GM12878 (cell line): ENCODE measurements around the gene GIMAP8. TPM values are rescaled to one million over a fixed set of nuclear protein-coding genes. Genes with fewer than 3 reads are reported as not detected.

Source experiments
- ATAC-seq: fragments of 200-7000 bp; cut with Tn5 transposase; 3 replicates; pipeline ENCODE4 v1.9.1; 2020; ENCODE audit warnings: mild to moderate bottlenecking, moderate library complexity
- BruUV-seq: library from RNA; stranded (reverse); fragments of 400-500 nt; replicated peaks from 2 replicates; lab custom pipeline; 2021; lab: Mats Ljungman, UMichigan
- CTCF ChIA-PET: fragments of 300-600 bp; sonication (Branson Sonifier 250); formaldehyde crosslinking; extraction: SDS; loops from one replicate; lab custom pipeline; 2021; ENCODE audit warnings: inconsistent platforms; lab: Yijun Ruan, JAX
- POLR2A ChIA-PET: fragments of 350-600 bp; formaldehyde crosslinking; extraction: SDS; loops from one replicate; lab custom pipeline; 2021; ENCODE audit warnings: inconsistent platforms; lab: Charles Lee
- RAD21 ChIA-PET: fragments of 300-600 bp; sonication (Branson Sonifier 250); formaldehyde crosslinking; loops from one replicate; lab custom pipeline; 2023; ENCODE audit warnings: antibody characterized with exemption; ENCODE audit not compliant: unreplicated experiment; lab: Charles Lee
- SMC1A ChIA-PET: fragments of 300-600 bp; sonication (Branson Sonifier 250); formaldehyde crosslinking; loops from one replicate; lab custom pipeline; 2023; ENCODE audit not compliant: unreplicated experiment, uncharacterized antibody; lab: Charles Lee
- DNase-seq: peaks from one replicate; pipeline ENCODE4 v3.0.0-alpha.2; 2011; ENCODE audit warnings: low read depth, low spot score
- FAIRE-seq: peaks from 3 replicates; lab custom pipeline; 2011; peaks lifted over from hg19 to GRCh38; lab: Jason Lieb, UNC
- H2AFZ ChIP-seq: 2 replicates; pipeline ENCODE4 v1.6.0; 2011; ENCODE audit warnings: low read depth, low read length, control low read depth; ENCODE audit not compliant: control insufficient read depth
- H3K27ac ChIP-seq: 2 replicates; pipeline ENCODE4 v1.5.1; 2011; ENCODE audit warnings: control low read depth; ENCODE audit not compliant: control insufficient read depth, insufficient read depth
- H3K27me3 ChIP-seq, 2 experiments: replicated peaks in 1 of 2; 2 replicates each; pipeline versions ENCODE4 v1.6.0 to v1.6.1; 2011; ENCODE audit warnings: low read length in 1 of 2; ENCODE audit not compliant: control insufficient read depth in 2 of 2, insufficient read depth in 2 of 2
- H3K36me3 ChIP-seq, 2 experiments: 2 replicates each; pipeline ENCODE4 v1.5.1; 2011; ENCODE audit warnings: low read length in 1 of 2; ENCODE audit not compliant: control insufficient read depth in 2 of 2, insufficient read depth in 2 of 2
- H3K4me1 ChIP-seq: 2 replicates; pipeline ENCODE4 v1.6.1; 2011; ENCODE audit warnings: mild to moderate bottlenecking, low read length, moderate library complexity, mixed read lengths; ENCODE audit not compliant: control insufficient read depth, insufficient read depth
- H3K4me2 ChIP-seq: 2 replicates; pipeline ENCODE4 v1.6.0; 2011; ENCODE audit warnings: control low read depth; ENCODE audit not compliant: control insufficient read depth, insufficient read depth
- H3K4me3 ChIP-seq: fragments of 200-600 bp; sonication (generic); 2 replicates; pipeline ENCODE4 v1.5.1; 2016
- H3K79me2 ChIP-seq: 2 replicates; pipeline ENCODE4 v1.6.0; 2011; ENCODE audit warnings: low read length; ENCODE audit not compliant: control insufficient read depth, insufficient read depth
- H3K9ac ChIP-seq: 2 replicates; pipeline ENCODE4 v1.8.0; 2011; ENCODE audit warnings: low read length, control low read depth, mixed read lengths; ENCODE audit not compliant: control insufficient read depth, insufficient read depth
- H3K9me3 ChIP-seq: replicated peaks from 3 replicates; pipeline ENCODE4 v1.5.1; 2011; ENCODE audit warnings: mild to moderate bottlenecking, low read length; ENCODE audit not compliant: control insufficient read depth, insufficient read depth
- H4K20me1 ChIP-seq: 2 replicates; pipeline ENCODE4 v1.6.0; 2011; ENCODE audit not compliant: control insufficient read depth, insufficient read depth
- BCL3 ChIP-seq: IDR thresholded peaks from 2 replicates; pipeline ENCODE4 v1.6.1; 2011; ENCODE audit warnings: borderline replicate concordance, low read depth, mild to moderate bottlenecking, moderate library complexity, low read length; ENCODE audit not compliant: insufficient read depth, poor library complexity, severe bottlenecking
- NFYB ChIP-seq: IDR thresholded peaks from 2 replicates; pipeline ENCODE4 v1.6.1; 2011; ENCODE audit warnings: low read depth, mild to moderate bottlenecking, low read length, improper control_type of control experiment, moderate library complexity; ENCODE audit not compliant: insufficient read depth
- WGBS: methylation state at CpG from one replicate; pipeline ENCODE4 v1.1.6; 2016; ENCODE audit warnings: low lambda C conversion rate; ENCODE audit not compliant: insufficient replicate concordance, insufficient coverage; ENCODE audit errors: missing lambda C conversion rate; 5-methylcytosine and 5-hydroxymethylcytosine counted together
- in situ Hi-C: fragments of 300-500 bp; cut with MboI; formaldehyde crosslinking; loops from 9 replicates; pipeline ENCODE4 v1.14.3; 2018; ENCODE audit warnings: mixed read lengths
- intact Hi-C: fragments of 100-400 bp; cut with micrococcal nuclease; formaldehyde crosslinking; loops from one replicate; pipeline ENCODE4 v1.14.2; 2022; ENCODE audit not compliant: unreplicated experiment
- polyA plus RNA-seq, 11 experiments: library from polyadenylated mRNA; depleted of rRNA in 4 of 11; unstranded in 6 of 11; stranded (reverse) in 5 of 11; fragments of >200 nt; fragmentation: Nextera tagmentation in 4 of 11; fragmentation: Illumina TruSeq in 1 of 11; extraction: Ambion mirVana in 4 of 11; extraction: Trizol in 1 of 11; gene quantifications; 1 replicate in 1 of 11; 2 replicates in 10 of 11; pipeline versions ENCODE4 v1.2.1 to v1.2.3, GENCODE V29; 2011 to 2016; ENCODE audit warnings: inconsistent platforms in 2 of 11, missing spikeins in 2 of 11, low read depth in 1 of 11
- total RNA-seq, 4 experiments: library from RNA; depleted of rRNA in 3 of 4; stranded (reverse); fragments of >200 nt in 3 of 4; fragmentation: Illumina TruSeq in 1 of 4; extraction: Trizol in 1 of 4; gene quantifications; 2 replicates each; pipeline versions ENCODE4 v1.2.1 to v1.2.3, GENCODE V29; 2013 to 2021

The GIMAP8 gene
- total and polyA plus RNA-seq, 10 of the 15 experiments (the other 5 are each of a cell fraction or from before 2014, with no cell fraction given): 0.66 to 9.7 (median 4.7) TPM

- ChIA-PET CTCF (interaction anchor here (0.6 to 1.5 kb wide), 2 partner anchors 58 to 464 kb away, joined by 3 to 6 read pairs; no protein-coding TSS in a partner anchor), POLR2A (interaction anchor here (0.7 kb wide), 1 partner anchor 127 kb away, joined by 3 read pairs; no protein-coding TSS in a partner anchor), SMC1A (interaction anchor here (1.0 to 1.3 kb wide), 2 partner anchors 38 to 46 kb away, joined by 3 read pairs; no protein-coding TSS in a partner anchor), RAD21 (interaction anchor here (0.8 kb wide), 1 partner anchor 37 kb away, joined by 3 read pairs; no protein-coding TSS in a partner anchor)
- Histone ChIP-seq H3K4me2 (no peak overlapping the region), H4K20me1 (no peaks in the 10 kb centered on the region), H3K79me2 (no peaks in the 10 kb centered on the region), H2AFZ (no peak overlapping the region), H3K4me1 (no peaks in the 10 kb centered on the region), H3K27ac (no peak overlapping the region), H3K4me3 (no peak overlapping the region), H3K9me3 (no peaks in the 10 kb centered on the region), H3K9ac (no peak overlapping the region), H3K27me3 (no peaks in the 10 kb centered on the region), H3K36me3 (no peaks in the 10 kb centered on the region; a peak in 1 of 4 replicates)
- no peak for FAIRE-seq
- no TSS peak for BruUV-seq
- no peak for DNase-seq
- ATAC-seq: no peak
- in situ Hi-C loops (loop anchor here (25.0 kb wide), 1 partner anchor 353 kb away; no protein-coding TSS in a partner anchor), intact Hi-C loops (no loop called here)
- TF ChIP-seq NFYB (no peak), BCL3 (no peak)
- 81% methylated on average over 19 of the region's 19 CpGs for WGBS
Measured at GRCh38 chr7:150415161-150416153, 35.0 kb upstream of the GIMAP8 start.
